HepG2 (cell line): ENCODE results near the gene S100P. TPM values are rescaled to one million over a fixed set of nuclear protein-coding genes. Genes with fewer than 3 reads are reported as not detected.

Experiments
- ATAC-seq: fragments of 200-7000 bp; cut with Tn5 transposase; 3 replicates; pipeline ENCODE4 v1.9.1; 2020; ENCODE audit warnings: mild to moderate bottlenecking, moderate library complexity
- Bru-seq: library from RNA; stranded (reverse); fragments of 400-500 nt; gene quantifications from one replicate; lab custom pipeline; 2021; lab: Mats Ljungman, UMichigan
- BruChase-seq, 2 experiments: library from RNA; stranded (reverse); fragments of 400-500 nt; gene quantifications; one replicate each; lab custom pipeline; 2021; lab: Mats Ljungman, UMichigan
- BruUV-seq: library from RNA; stranded (reverse); fragments of 400-500 nt; replicated peaks from 2 replicates; lab custom pipeline; 2021; lab: Mats Ljungman, UMichigan
- CTCF ChIA-PET: fragments of 300-600 bp; formaldehyde crosslinking; extraction: SDS; loops from one replicate; lab custom pipeline; 2021; ENCODE audit warnings: low total read pairs, inconsistent platforms, low intra/inter-chr PET ratio; lab: Yijun Ruan, JAX
- POLR2A ChIA-PET: fragments of 350-600 bp; sonication (Branson Sonifier 250); formaldehyde crosslinking; loops from one replicate; lab custom pipeline; 2020; ENCODE audit warnings: antibody characterized with exemption, inconsistent platforms; lab: Yijun Ruan, JAX
- DNase-seq: peaks from one replicate; pipeline ENCODE4 v3.0.0-alpha.2; 2015; ENCODE audit warnings: low spot score
- FAIRE-seq: peaks from 3 replicates; lab custom pipeline; 2011; peaks lifted over from hg19 to GRCh38; lab: Jason Lieb, UNC
- H2AFZ ChIP-seq: one replicate; pipeline ENCODE4 v1.6.1; 2011; ENCODE audit warnings: low read length, inconsistent platforms
- H3K27ac ChIP-seq: fragments of 300-600 bp; 3 replicates; pipeline ENCODE4 v1.8.0; 2011; ENCODE audit warnings: mixed run types, mild to moderate bottlenecking, mixed read lengths, low read length, inconsistent platforms; ENCODE audit not compliant: insufficient read depth; ENCODE audit errors: extremely low read length
- H3K27me3 ChIP-seq, 2 experiments: fragments of 200-600 bp in 1 of 2; 2 replicates in 1 of 2; 3 replicates in 1 of 2; pipeline versions ENCODE4 v1.6.0 to v1.8.0; 2011; ENCODE audit warnings: low read length in 2 of 2, mild to moderate bottlenecking in 2 of 2, moderate library complexity in 2 of 2, inconsistent platforms in 1 of 2; ENCODE audit not compliant: insufficient read depth in 2 of 2, control insufficient read depth in 1 of 2
- H3K36me3 ChIP-seq, 2 experiments: fragments of 200-600 bp in 1 of 2; replicated peaks in 1 of 2; 2 replicates in 1 of 2; 3 replicates in 1 of 2; pipeline versions ENCODE4 v1.5.1 to v1.8.0; 2011; ENCODE audit warnings: low read length in 2 of 2, inconsistent platforms in 1 of 2; ENCODE audit not compliant: insufficient read depth in 2 of 2, control insufficient read depth in 1 of 2
- H3K4me1 ChIP-seq: 2 replicates; pipeline ENCODE4 v1.5.1; 2012; ENCODE audit warnings: low read length, inconsistent platforms; ENCODE audit not compliant: insufficient read depth
- H3K4me2 ChIP-seq: 2 replicates; pipeline ENCODE4 v1.6.0; 2011; ENCODE audit warnings: low read depth, low read length, inconsistent platforms
- H3K4me3 ChIP-seq, 3 experiments: fragments of 200-600 bp in 1 of 3; sonication (generic), shearing (Covaris generic) in 1 of 3; replicated peaks in 1 of 3; 2 replicates each; pipeline ENCODE4 v1.5.1; 2011 to 2016; ENCODE audit warnings: low read length in 3 of 3, inconsistent platforms in 2 of 3, low read depth in 2 of 3, mild to moderate bottlenecking in 2 of 3, control low read depth in 1 of 3, mixed read lengths in 1 of 3; ENCODE audit not compliant: insufficient read depth in 1 of 3
- H3K79me2 ChIP-seq: one replicate; pipeline ENCODE4 v1.6.1; 2011; ENCODE audit warnings: low read length, inconsistent platforms; ENCODE audit not compliant: insufficient read depth
- H3K9ac ChIP-seq: 2 replicates; pipeline ENCODE4 v1.6.0; 2011; ENCODE audit warnings: mild to moderate bottlenecking, low read depth, low read length, inconsistent platforms; ENCODE audit not compliant: insufficient read depth
- H3K9me3 ChIP-seq: 2 replicates; pipeline ENCODE4 v1.5.1; 2012; ENCODE audit warnings: mild to moderate bottlenecking, low read length
- H4K20me1 ChIP-seq: 2 replicates; pipeline ENCODE4 v1.6.0; 2011; ENCODE audit warnings: inconsistent platforms, mild to moderate bottlenecking, low read length, moderate library complexity; ENCODE audit not compliant: insufficient read depth
- CCAR2 ChIP-seq: fragments of 200-400 bp; formaldehyde crosslinking; optimal IDR thresholded peaks from 2 replicates; pipeline ENCODE3; 2018; ENCODE audit warnings: low read depth, mild to moderate bottlenecking, low read length, moderate library complexity
- CREM ChIP-seq, 2 experiments: sonication (generic) in 1 of 2; formaldehyde crosslinking in 1 of 2; IDR thresholded peaks; 2 replicates each; pipeline versions ENCODE4 v1.4.0 to v1.6.1; 2016 to 2020; ENCODE audit warnings: antibody characterized with exemption in 1 of 2, mild to moderate bottlenecking in 1 of 2, missing genetic modification reagents in 1 of 2
- MIER3 ChIP-seq: IDR thresholded peaks from 2 replicates; pipeline ENCODE4 v1.6.1; 2016; ENCODE audit warnings: missing compliant biosample characterization, borderline replicate concordance
- NFKB2 ChIP-seq: sonication (generic); formaldehyde crosslinking; IDR thresholded peaks from 2 replicates; pipeline ENCODE4 v1.4.0; 2020; ENCODE audit warnings: missing genetic modification reagents, borderline replicate concordance
- PRDM10 ChIP-seq: sonication (generic); formaldehyde crosslinking; IDR thresholded peaks from 2 replicates; pipeline ENCODE4 v1.4.0; 2020; ENCODE audit warnings: low read depth, missing genetic modification reagents
- ZNF20 ChIP-seq: sonication (generic); formaldehyde crosslinking; IDR thresholded peaks from 2 replicates; pipeline ENCODE4 v1.4.0; 2020; ENCODE audit warnings: mild to moderate bottlenecking, moderate library complexity, missing genetic modification reagents
- ZNF235 ChIP-seq: sonication (generic); formaldehyde crosslinking; IDR thresholded peaks from 2 replicates; pipeline ENCODE4 v1.8.1; 2023; ENCODE audit warnings: mild to moderate bottlenecking, missing genetic modification reagents, borderline replicate concordance
- ZNF788 ChIP-seq: sonication (generic); formaldehyde crosslinking; IDR thresholded peaks from 2 replicates; pipeline ENCODE4 v1.5.0; 2020; ENCODE audit warnings: mild to moderate bottlenecking, missing genetic modification reagents, borderline replicate concordance
- ZZZ3 ChIP-seq: sonication (generic); formaldehyde crosslinking; IDR thresholded peaks from 2 replicates; pipeline ENCODE4 v1.4.0; 2020; ENCODE audit warnings: missing genetic modification reagents, mild to moderate bottlenecking, borderline replicate concordance
- WGBS: methylation state at CpG from one replicate; pipeline ENCODE4 v1.1.6; 2017; ENCODE audit warnings: low lambda C conversion rate; 5-methylcytosine and 5-hydroxymethylcytosine counted together
- in situ Hi-C: cut with HindIII; loops from 2 replicates; pipeline ENCODE4 v1.10.0; 2017; ENCODE audit warnings: low pct_unique_long_range_greater_than_20kb; ENCODE audit not compliant: extremely low pct_ligation_motif_present
- intact Hi-C: fragments of 100-400 bp; cut with micrococcal nuclease; formaldehyde crosslinking; loops from one replicate; pipeline ENCODE4 v1.10.0; 2022; ENCODE audit not compliant: unreplicated experiment
- long read RNA-seq, 2 experiments: library from RNA in 1 of 2; library from polyadenylated mRNA in 1 of 2; stranded (forward) in 1 of 2; unstranded in 1 of 2; transcript quantifications; one replicate each; pipeline ENCODE4 v2.0.0, GENCODE V29; 2019 to 2022
- polyA minus RNA-seq, 3 experiments: library from RNA; depleted of rRNA, polyadenylated mRNA; stranded (reverse); fragments of >200 nt; gene quantifications; 2 replicates each; pipeline ENCODE4 v1.2.3, GENCODE V29; 2011; ENCODE audit warnings: low replicate concordance in 1 of 3
- polyA plus RNA-seq, 8 experiments: library from polyadenylated mRNA; depleted of rRNA in 3 of 8; stranded (reverse) in 7 of 8; unstranded in 1 of 8; fragments of >200 nt; fragmentation: Illumina TruSeq in 4 of 8; extraction: Trizol in 4 of 8; gene quantifications; 2 replicates each; pipeline versions ENCODE4 v1.2.1 to v1.2.3, GENCODE V29; 2011 to 2016; ENCODE audit warnings: low read depth in 4 of 8, missing spikeins in 1 of 8, mixed read lengths in 1 of 8; ENCODE audit not compliant: insufficient read depth in 1 of 8
- total RNA-seq, 5 experiments: library from RNA; depleted of rRNA; stranded (reverse); fragments of >200 nt; fragmentation: Illumina TruSeq; extraction: Trizol; gene quantifications; 2 replicates each; pipeline ENCODE4 v1.2.3, GENCODE V29; 2016; ENCODE audit warnings: low read depth in 1 of 5
- TF ChIP-seq, protein P1 (sequence below): sonication (generic); formaldehyde crosslinking; IDR thresholded peaks from 2 replicates; pipeline ENCODE4 v1.9.0; 2021; ENCODE audit warnings: missing genetic modification reagents, borderline replicate concordance

S100P gene
- total RNA-seq (2016; rRNA removed; fragmentation: Illumina TruSeq; extraction: Trizol): 278 and 348 TPM in 2 replicates
- 36.9 and 39.1 TPM in 2 replicates for total RNA-seq (2016; cell fraction: cytosol; rRNA removed; fragmentation: Illumina TruSeq; extraction: Trizol; ENCODE audit: low read depth)
- total RNA-seq (2016; cell fraction: insoluble cytoplasmic fraction; rRNA removed; fragmentation: Illumina TruSeq; extraction: Trizol): 251 and 366 TPM in 2 replicates
- 71.8 and 83.2 TPM in 2 replicates for total RNA-seq (2016; cell fraction: membrane; rRNA removed; fragmentation: Illumina TruSeq; extraction: Trizol)
- 84.8 and 90.9 TPM in 2 replicates for total RNA-seq (2016; cell fraction: nucleus; rRNA removed; fragmentation: Illumina TruSeq; extraction: Trizol)
- 1,649 and 1,898 TPM in 2 replicates for polyA plus RNA-seq (2011; rRNA removed)
- 422 and 472 TPM in 2 replicates for polyA plus RNA-seq (2011; cell fraction: cytosol; rRNA removed)
- 82.9 and 122 TPM in 2 replicates for polyA plus RNA-seq (2011; cell fraction: nucleus; rRNA removed)
- 700 and 2,334 TPM in 2 replicates for polyA plus RNA-seq (2012)
- polyA plus RNA-seq (2016; cell fraction: cytosol; fragmentation: Illumina TruSeq; extraction: Trizol; ENCODE audit: low read depth): 30.5 and 35.0 TPM in 2 replicates
- 150 and 168 TPM in 2 replicates for polyA plus RNA-seq (2016; cell fraction: insoluble cytoplasmic fraction; fragmentation: Illumina TruSeq; extraction: Trizol; ENCODE audit: low read depth)
- 38.8 and 42.8 TPM in 2 replicates for polyA plus RNA-seq (2016; cell fraction: membrane; fragmentation: Illumina TruSeq; extraction: Trizol; ENCODE audit: low read depth)
- polyA plus RNA-seq (2016; cell fraction: nucleus; fragmentation: Illumina TruSeq; extraction: Trizol; ENCODE audit: insufficient read depth, low read depth): 79.1 and 81.3 TPM in 2 replicates
- polyA minus RNA-seq (2011; rRNA and poly(A)+ RNA removed; ENCODE audit: low replicate concordance): 151 and 198 TPM in 2 replicates
- polyA minus RNA-seq (2011; cell fraction: cytosol; rRNA and poly(A)+ RNA removed): 87.0 and 146 TPM in 2 replicates
- polyA minus RNA-seq (2011; cell fraction: nucleus; rRNA and poly(A)+ RNA removed): 37.3 and 51.0 TPM in 2 replicates
- percentile 88 among the genes with signal in this experiment for Bru-seq, nascent RNA
- percentile 96 among the genes with signal in this experiment for BruChase-seq, experiment 1, labeled RNA remaining after a 6-hour chase
- percentile 87 among the genes with signal in this experiment for BruChase-seq, experiment 2, labeled RNA remaining after a 2-hour chase
- long read RNA-seq, experiment 1, transcript S100P-201 (2 exons, 1,279 nt): major isoform, 179 of 181 reads
- long read RNA-seq, experiment 1, partial matches to known transcripts: 0 of 181 reads
- long read RNA-seq, experiment 1, other reads (novel, unspliced or antisense): 2 of 181 reads
- long read RNA-seq, experiment 2, transcript S100P-201 (2 exons, 1,279 nt): major isoform, 1,717 of 1,742 reads
- long read RNA-seq, experiment 2, partial matches to known transcripts: 3 of 1,742 reads
- long read RNA-seq, experiment 2, other reads (novel, unspliced or antisense): 20 of 1,742 reads

DNA sequence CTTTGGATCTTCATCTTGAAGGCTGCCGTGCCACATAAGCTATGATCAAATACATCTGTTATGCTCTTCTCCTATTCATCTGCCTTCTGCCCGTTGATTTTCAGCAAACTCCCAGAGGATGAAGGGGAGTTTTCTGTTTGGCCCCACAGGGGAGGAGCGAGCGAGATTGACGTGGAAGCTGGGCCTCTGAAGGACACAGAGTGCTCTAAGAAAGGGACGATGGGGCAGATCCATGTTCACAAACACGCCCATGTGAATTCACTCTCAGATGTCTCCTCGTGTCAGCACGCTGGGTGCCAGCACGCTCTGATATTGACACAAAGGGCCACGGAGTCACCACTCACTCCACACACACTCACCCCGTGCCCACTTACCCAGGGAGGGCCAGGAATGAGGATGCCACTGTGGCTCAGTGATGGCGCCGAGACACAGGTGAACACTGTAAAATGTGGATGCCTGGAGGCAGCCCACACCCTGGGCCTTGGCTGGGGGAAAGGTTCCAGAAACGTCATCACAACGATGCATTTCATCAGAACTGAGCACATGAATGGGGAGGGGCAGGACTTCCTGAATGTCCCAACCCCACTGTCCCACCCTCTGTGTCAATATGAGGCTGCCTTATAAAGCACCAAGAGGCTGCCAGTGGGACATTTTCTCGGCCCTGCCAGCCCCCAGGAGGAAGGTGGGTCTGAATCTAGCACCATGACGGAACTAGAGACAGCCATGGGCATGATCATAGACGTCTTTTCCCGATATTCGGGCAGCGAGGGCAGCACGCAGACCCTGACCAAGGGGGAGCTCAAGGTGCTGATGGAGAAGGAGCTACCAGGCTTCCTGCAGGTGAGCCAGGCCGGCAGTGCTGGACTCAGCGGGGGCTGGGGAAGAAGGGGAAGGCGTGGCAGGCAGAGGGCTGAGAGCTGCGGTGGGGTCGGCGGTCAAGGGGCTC lies at the start of gene S100P:
Gene S100P, plus strand, starts transcription at position 648 of the 946 bp plus-strand sequence. Its CDS starts 55 bp downstream, at position 703.
- BruUV-seq: TSS peak; percentile 84
- H3K9ac ChIP-seq: peak within 1 kb of the TSS; percentile 91
- 4% methylated on average over 22 of the region's 29 CpGs for WGBS
- peak within 1 kb of the TSS; percentile 82 to 96 (median 83) for H3K4me3 ChIP-seq
- peak within 1 kb of the TSS; percentile 81 for H3K27ac ChIP-seq
- peak; percentile 86 for DNase-seq
- H3K36me3 ChIP-seq: peaks cover 4 to 12% of the 10 kb centered on the region in 2 experiments; a peak in 2 of 5 replicates
- intact Hi-C loops: no loop called here
- peaks cover 39% of the 10 kb centered on the region for H3K79me2 ChIP-seq
- peak; percentile 3 for ATAC-seq
- H3K4me1 ChIP-seq: peaks cover 69% of the 10 kb centered on the region
- in situ Hi-C loops: no loop called here
- H2AFZ ChIP-seq: no peak within 1 kb of the TSS
- H4K20me1 ChIP-seq: peaks cover 10% of the 10 kb centered on the region; the same call in 1 of the 2 replicates
- CTCF ChIA-PET: no interaction called here
- no peaks in the 10 kb centered on the region for H3K9me3 ChIP-seq
- POLR2A ChIA-PET: interaction anchor here (0.8 to 4.6 kb wide), 24 partner anchors 8 to 234 kb away, joined by 3 to 65 read pairs (median 6); partner anchors contain the start of genes BLOC1S4, MRFAP1, MRFAP1L1 and TBC1D14
- no peaks in the 10 kb centered on the region; a peak in 1 of 5 replicates for H3K27me3 ChIP-seq
- peak within 1 kb of the TSS; percentile 93 for H3K4me2 ChIP-seq
- FAIRE-seq: peak; percentile 86
- TF ChIP-seq CREM (IDR thresholded peaks at IDR 0.05): peak; percentile 87
- no peak for TF ChIP-seq CREM (CRISPR knock-in tag; IDR thresholded peaks at IDR 0.05)
- no peak for TF ChIP-seq ZNF235 (CRISPR knock-in tag)
- TF ChIP-seq ZNF20 (CRISPR knock-in tag): peak; percentile 59; the same call in 1 of the 2 replicates
- peak; percentile 84; the same call in 1 of the 2 replicates for TF ChIP-seq MIER3 (CRISPR knock-in tag)
- TF ChIP-seq ZZZ3 (CRISPR knock-in tag): no peak
- TF ChIP-seq ZNF788 (CRISPR knock-in tag): peak; percentile 50
- TF ChIP-seq CCAR2: no peak
- peak; percentile 66; the same call in 1 of the 2 replicates for TF ChIP-seq PRDM10 (CRISPR knock-in tag)
- TF ChIP-seq, protein P1, sequence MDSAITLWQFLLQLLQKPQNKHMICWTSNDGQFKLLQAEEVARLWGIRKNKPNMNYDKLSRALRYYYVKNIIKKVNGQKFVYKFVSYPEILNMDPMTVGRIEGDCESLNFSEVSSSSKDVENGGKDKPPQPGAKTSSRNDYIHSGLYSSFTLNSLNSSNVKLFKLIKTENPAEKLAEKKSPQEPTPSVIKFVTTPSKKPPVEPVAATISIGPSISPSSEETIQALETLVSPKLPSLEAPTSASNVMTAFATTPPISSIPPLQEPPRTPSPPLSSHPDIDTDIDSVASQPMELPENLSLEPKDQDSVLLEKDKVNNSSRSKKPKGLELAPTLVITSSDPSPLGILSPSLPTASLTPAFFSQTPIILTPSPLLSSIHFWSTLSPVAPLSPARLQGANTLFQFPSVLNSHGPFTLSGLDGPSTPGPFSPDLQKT: no peak
- TF ChIP-seq NFKB2 (CRISPR knock-in tag): no peak; the same call in 1 of the 2 replicates
